DND-41 (cell line): ENCODE measurements around the gene ERC2.

ENCODE experiments used
- ATAC-seq: fragments of 200-7000 bp; cut with Tn5 transposase; 3 replicates; pipeline ENCODE4 v1.9.1; 2021; ENCODE audit warnings: low read depth; ENCODE audit not compliant: insufficient read depth
- DNase-seq: peaks from one replicate; pipeline ENCODE4 v3.0.0-alpha.2; 2020
- H2AFZ ChIP-seq: 2 replicates; pipeline ENCODE4 v1.6.0; 2012; ENCODE audit warnings: low read depth, low read length
- H3K27ac ChIP-seq: 2 replicates; pipeline ENCODE4 v1.5.1; 2012; ENCODE audit warnings: low read length, inconsistent platforms
- H3K27me3 ChIP-seq: fragments of 200-600 bp; sonication (generic); 2 replicates; pipeline ENCODE4 v1.6.0; 2012; ENCODE audit warnings: low read length, mild to moderate bottlenecking, inconsistent platforms; ENCODE audit not compliant: insufficient read depth, poor library complexity
- H3K36me3 ChIP-seq: 2 replicates; pipeline ENCODE4 v1.5.1; 2012; ENCODE audit warnings: low read length, inconsistent platforms; ENCODE audit not compliant: insufficient read depth
- H3K4me1 ChIP-seq: 2 replicates; pipeline ENCODE4 v1.5.1; 2012; ENCODE audit warnings: mild to moderate bottlenecking, low read length; ENCODE audit not compliant: insufficient read depth
- H3K4me2 ChIP-seq: 2 replicates; pipeline ENCODE4 v1.6.0; 2012; ENCODE audit warnings: mild to moderate bottlenecking, moderate library complexity, low read length, inconsistent platforms; ENCODE audit not compliant: insufficient read depth
- H3K4me3 ChIP-seq, 2 experiments: fragments of 200-600 bp in 1 of 2; shearing (Covaris generic) in 1 of 2; 2 replicates each; pipeline ENCODE4 v1.5.1; 2012 to 2016; ENCODE audit warnings: inconsistent platforms in 2 of 2, low read length in 2 of 2, mild to moderate bottlenecking in 2 of 2, low read depth in 1 of 2, moderate library complexity in 1 of 2
- H3K79me2 ChIP-seq: 2 replicates; pipeline ENCODE4 v1.6.0; 2012; ENCODE audit warnings: low read length, inconsistent platforms; ENCODE audit not compliant: insufficient read depth
- H3K9ac ChIP-seq: 2 replicates; pipeline ENCODE4 v1.6.0; 2012; ENCODE audit warnings: low read depth, mild to moderate bottlenecking, inconsistent platforms, low read length, moderate library complexity
- H3K9me3 ChIP-seq: 2 replicates; pipeline ENCODE4 v1.5.1; 2012; ENCODE audit warnings: low read length, moderate library complexity, mild to moderate bottlenecking, inconsistent platforms; ENCODE audit not compliant: insufficient read depth, severe bottlenecking
- H4K20me1 ChIP-seq: 2 replicates; pipeline ENCODE4 v1.6.0; 2012; ENCODE audit warnings: low read length; ENCODE audit not compliant: insufficient read depth
- EZH2 ChIP-seq: IDR thresholded peaks from 3 replicates; pipeline ENCODE4 v1.6.1; 2012; ENCODE audit warnings: borderline replicate concordance, low read depth, mild to moderate bottlenecking, moderate library complexity, low read length, inconsistent platforms; ENCODE audit not compliant: severe bottlenecking
- TF ChIP-seq, protein P1 (sequence below): IDR thresholded peaks from 2 replicates; pipeline ENCODE4 v1.5.1; 2012; ENCODE audit warnings: borderline replicate concordance, low read length, moderate library complexity, mild to moderate bottlenecking; ENCODE audit not compliant: poor library complexity, severe bottlenecking; ENCODE audit errors: extremely low read depth

Gene ERC2

GRCh38 chr3:56257826-56258225, 210.4 kb downstream of the ERC2 start:
- Histone ChIP-seq H3K9ac (no peak overlapping the region), H3K79me2 (no peaks in the 10 kb centered on the region), H3K27me3 (no peaks in the 10 kb centered on the region), H2AFZ (no peak overlapping the region), H3K36me3 (no peaks in the 10 kb centered on the region), H3K4me2 (no peak overlapping the region), H3K4me1 (no peaks in the 10 kb centered on the region), H4K20me1 (no peaks in the 10 kb centered on the region), H3K27ac (no peak overlapping the region), H3K9me3 (no peaks in the 10 kb centered on the region), H3K4me3 (no peak overlapping the region)
- no peak for ATAC-seq
- DNase-seq: no peak
- no peak for TF ChIP-seq EZH2
- TF ChIP-seq, protein P1, sequence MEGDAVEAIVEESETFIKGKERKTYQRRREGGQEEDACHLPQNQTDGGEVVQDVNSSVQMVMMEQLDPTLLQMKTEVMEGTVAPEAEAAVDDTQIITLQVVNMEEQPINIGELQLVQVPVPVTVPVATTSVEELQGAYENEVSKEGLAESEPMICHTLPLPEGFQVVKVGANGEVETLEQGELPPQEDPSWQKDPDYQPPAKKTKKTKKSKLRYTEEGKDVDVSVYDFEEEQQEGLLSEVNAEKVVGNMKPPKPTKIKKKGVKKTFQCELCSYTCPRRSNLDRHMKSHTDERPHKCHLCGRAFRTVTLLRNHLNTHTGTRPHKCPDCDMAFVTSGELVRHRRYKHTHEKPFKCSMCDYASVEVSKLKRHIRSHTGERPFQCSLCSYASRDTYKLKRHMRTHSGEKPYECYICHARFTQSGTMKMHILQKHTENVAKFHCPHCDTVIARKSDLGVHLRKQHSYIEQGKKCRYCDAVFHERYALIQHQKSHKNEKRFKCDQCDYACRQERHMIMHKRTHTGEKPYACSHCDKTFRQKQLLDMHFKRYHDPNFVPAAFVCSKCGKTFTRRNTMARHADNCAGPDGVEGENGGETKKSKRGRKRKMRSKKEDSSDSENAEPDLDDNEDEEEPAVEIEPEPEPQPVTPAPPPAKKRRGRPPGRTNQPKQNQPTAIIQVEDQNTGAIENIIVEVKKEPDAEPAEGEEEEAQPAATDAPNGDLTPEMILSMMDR: no peak

DNA sequence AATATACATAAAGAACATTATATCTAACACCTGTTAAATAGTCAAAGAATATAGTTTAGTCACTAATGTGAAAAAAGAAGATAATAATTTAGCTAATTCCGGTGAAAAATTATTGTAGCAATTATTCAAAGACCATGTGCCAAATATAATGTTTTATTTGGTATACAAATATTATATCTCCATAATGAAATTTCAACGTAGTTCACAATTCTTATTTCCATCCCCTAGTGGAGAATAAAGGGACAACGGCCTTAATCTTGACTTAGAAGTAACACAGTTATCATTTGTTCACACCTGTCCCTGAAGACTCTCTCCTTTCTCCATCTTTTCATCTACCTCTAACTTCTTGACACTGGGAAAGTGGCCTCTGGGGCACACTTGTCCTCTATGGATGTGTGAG, 213.4 kb downstream of the ERC2 start:
- H3K27ac ChIP-seq: no peak overlapping the region
- H3K4me3 ChIP-seq: no peak overlapping the region
- H3K4me2 ChIP-seq: no peak overlapping the region
- DNase-seq (no peak), ATAC-seq (no peak)
- no peak overlapping the region for H2AFZ ChIP-seq
- no peaks in the 10 kb centered on the region for H3K27me3 ChIP-seq
- H3K36me3 ChIP-seq: no peaks in the 10 kb centered on the region
- no peak overlapping the region for H3K9ac ChIP-seq
- no peaks in the 10 kb centered on the region for H3K9me3 ChIP-seq
- no peaks in the 10 kb centered on the region for H4K20me1 ChIP-seq
- H3K79me2 ChIP-seq: no peaks in the 10 kb centered on the region
- no peaks in the 10 kb centered on the region for H3K4me1 ChIP-seq
- no peak for TF ChIP-seq EZH2
- TF ChIP-seq, protein P1: peak; percentile 46

GRCh38 chr3:56253941-56254665, 214.2 kb downstream of the ERC2 start:
- Histone ChIP-seq H2AFZ (no peak overlapping the region), H3K36me3 (no peaks in the 10 kb centered on the region), H3K9ac (no peak overlapping the region), H3K27ac (no peak overlapping the region), H4K20me1 (no peaks in the 10 kb centered on the region), H3K4me3 (no peak overlapping the region), H3K9me3 (no peaks in the 10 kb centered on the region), H3K27me3 (no peaks in the 10 kb centered on the region), H3K4me1 (no peaks in the 10 kb centered on the region), H3K4me2 (no peak overlapping the region), H3K79me2 (no peaks in the 10 kb centered on the region)
- no peak for TF ChIP-seq EZH2
- TF ChIP-seq, protein P1: no peak
- no peak for DNase-seq
- ATAC-seq: no peak
